Liver (tissue), 9 donors: ENCODE results near the gene GPATCH8. TPM values are rescaled to one million over a fixed set of nuclear protein-coding genes. Genes with fewer than 3 reads are reported as not detected.

Source experiments
- DNase-seq: peaks from one replicate; pipeline ENCODE4 v3.0.0-alpha.2; 2017; ENCODE audit warnings: low spot score
- H3K27ac ChIP-seq, 2 donors: one replicate each; pipeline ENCODE4 v1.7.0; 2013; ENCODE audit warnings: inconsistent platforms in 2 of 2, low read length in 2 of 2, control low read depth in 1 of 2, low read depth in 1 of 2, mild to moderate bottlenecking in 1 of 2
- H3K27me3 ChIP-seq, 4 donors: one replicate each; pipeline versions ENCODE4 v1.6.1 to v1.7.0; 2013; ENCODE audit warnings: low read length in 3 of 4, inconsistent platforms in 1 of 4, mild to moderate bottlenecking in 1 of 4, moderate library complexity in 1 of 4; ENCODE audit not compliant: control insufficient read depth in 4 of 4, insufficient read depth in 4 of 4
- H3K36me3 ChIP-seq, 4 donors: one replicate each; pipeline versions ENCODE4 v1.6.1 to v1.7.0; 2013; ENCODE audit warnings: low read length in 3 of 4, mild to moderate bottlenecking in 3 of 4, low read depth in 1 of 4, moderate library complexity in 1 of 4; ENCODE audit not compliant: control insufficient read depth in 4 of 4, insufficient read depth in 3 of 4
- H3K4me1 ChIP-seq, 4 donors: one replicate each; pipeline versions ENCODE4 v1.6.1 to v1.7.0; 2013; ENCODE audit warnings: low read length in 3 of 4, mild to moderate bottlenecking in 3 of 4, moderate library complexity in 1 of 4; ENCODE audit not compliant: control insufficient read depth in 4 of 4, insufficient read depth in 4 of 4
- H3K4me3 ChIP-seq, 3 donors: one replicate each; pipeline versions ENCODE4 v1.6.1 to v1.7.0; 2013; ENCODE audit warnings: low read length in 3 of 3, control low read depth in 1 of 3, low read depth in 1 of 3, mild to moderate bottlenecking in 1 of 3
- H3K9ac ChIP-seq, 2 donors: one replicate each; pipeline ENCODE4 v1.7.0; 2013; ENCODE audit warnings: low read length in 2 of 2, mild to moderate bottlenecking in 2 of 2, moderate library complexity in 2 of 2, control low read depth in 1 of 2, low read depth in 1 of 2
- H3K9me3 ChIP-seq, 4 donors: one replicate each; pipeline versions ENCODE4 v1.6.1 to v1.7.0; 2013; ENCODE audit warnings: low read length in 3 of 4; ENCODE audit not compliant: control insufficient read depth in 4 of 4
- ATF3 ChIP-seq: IDR thresholded peaks from 2 replicates; pipeline ENCODE4 v1.6.1; 2016; ENCODE audit warnings: antibody characterized with exemption
- CTCF ChIP-seq: fragments of 150-350 bp; IDR thresholded peaks from 2 replicates; pipeline ENCODE4 v1.5.1; 2017; ENCODE audit warnings: improper control_type of control experiment, low read depth, low read length; ENCODE audit not compliant: missing input control
- EGR1 ChIP-seq, 2 donors: IDR thresholded peaks; 2 replicates each; pipeline ENCODE4 v1.6.1; 2016 to 2018; ENCODE audit warnings: antibody characterized with exemption in 2 of 2, low read depth in 2 of 2
- FOXA1 ChIP-seq: IDR thresholded peaks from 2 replicates; pipeline ENCODE4 v1.6.1; 2016; ENCODE audit warnings: antibody characterized with exemption
- FOXA2 ChIP-seq: IDR thresholded peaks from 2 replicates; pipeline ENCODE4 v1.6.1; 2016; ENCODE audit warnings: antibody characterized with exemption
- GABPA ChIP-seq, 2 donors: IDR thresholded peaks in 1 of 2; conservative IDR thresholded peaks in 1 of 2; 2 replicates each; pipeline ENCODE4 v1.6.1; 2016; ENCODE audit warnings: antibody characterized with exemption in 2 of 2, mild to moderate bottlenecking in 1 of 2, moderate library complexity in 1 of 2
- HNF4A ChIP-seq, 2 donors: conservative IDR thresholded peaks; 2 replicates each; pipeline ENCODE4 v1.6.1; 2016; ENCODE audit warnings: antibody characterized with exemption in 2 of 2, mild to moderate bottlenecking in 2 of 2
- HNF4G ChIP-seq: IDR thresholded peaks from 2 replicates; pipeline ENCODE4 v1.6.1; 2016; ENCODE audit warnings: antibody characterized with exemption
- JUND ChIP-seq, 2 donors: IDR thresholded peaks; 2 replicates each; pipeline ENCODE4 v1.6.1; 2016; ENCODE audit warnings: antibody characterized with exemption in 2 of 2
- MAX ChIP-seq: IDR thresholded peaks from 2 replicates; pipeline ENCODE4 v1.6.1; 2016; ENCODE audit warnings: antibody characterized with exemption
- NR2F2 ChIP-seq: IDR thresholded peaks from 2 replicates; pipeline ENCODE4 v1.6.1; 2016; ENCODE audit warnings: antibody characterized with exemption
- RAD21 ChIP-seq, 2 donors: IDR thresholded peaks; 2 replicates each; pipeline ENCODE4 v1.6.1; 2016; ENCODE audit warnings: antibody characterized with exemption in 2 of 2, mild to moderate bottlenecking in 2 of 2
- REST ChIP-seq: IDR thresholded peaks from 2 replicates; pipeline ENCODE4 v1.6.1; 2016; ENCODE audit warnings: antibody characterized with exemption, mild to moderate bottlenecking
- RXRA ChIP-seq, 2 donors: IDR thresholded peaks; 2 replicates each; pipeline ENCODE4 v1.6.1; 2017 to 2018; ENCODE audit warnings: antibody characterized with exemption in 2 of 2, mild to moderate bottlenecking in 1 of 2
- SP1 ChIP-seq: IDR thresholded peaks from 2 replicates; pipeline ENCODE4 v1.6.1; 2018; ENCODE audit warnings: antibody characterized with exemption, mild to moderate bottlenecking
- TAF1 ChIP-seq: conservative IDR thresholded peaks from 2 replicates; pipeline ENCODE4 v1.6.1; 2016; ENCODE audit warnings: antibody characterized with exemption, mild to moderate bottlenecking
- YY1 ChIP-seq: IDR thresholded peaks from 2 replicates; pipeline ENCODE4 v1.6.1; 2016; ENCODE audit warnings: antibody characterized with exemption, mild to moderate bottlenecking
- ZBTB33 ChIP-seq: IDR thresholded peaks from 2 replicates; pipeline ENCODE4 v1.6.1; 2016; ENCODE audit warnings: antibody characterized with exemption
- WGBS: extraction: QIAGEN DNeasy Blood & Tissue Kit; methylation state at CpG from one replicate; pipeline ENCODE4 v1.1.7; 2013; 5-methylcytosine and 5-hydroxymethylcytosine counted together
- polyA plus RNA-seq, 2 donors: library from polyadenylated mRNA; stranded (reverse) in 1 of 2; unstranded in 1 of 2; fragments of 200-250 nt in 1 of 2; fragments of >200 nt in 1 of 2; fragmentation: Nextera tagmentation in 1 of 2; extraction: Ambion mirVana in 1 of 2; gene quantifications; one replicate each; pipeline versions ENCODE4 v1.2.1 to v1.2.3, GENCODE V29; 2013 to 2015
- total RNA-seq, 2 donors: library from RNA; depleted of rRNA; stranded (reverse); fragments of >200 nt; gene quantifications; one replicate each; pipeline ENCODE4 v1.2.3, GENCODE V29; 2014
- donor health status: healthy.
- donor health status: healthy.
- donor health status: healthy.
- donor health status: healthy.
- donor health status: healthy.

The GPATCH8 gene
- total and polyA plus RNA-seq, 4 donors: 4.2 to 21.8 (median 9.9) TPM

GRCh38 chr17:44385287-44386181 is 117.7 kb downstream of the GPATCH8 start:
- DNase-seq: peak; percentile 90
- TF ChIP-seq RXRA (IDR thresholded peaks at IDR 0.05) (no peak), ATF3 (no peak)
- Histone ChIP-seq H3K9ac (no peak overlapping the region), H3K27ac (no peak overlapping the region), H3K27me3 (no peaks in the 10 kb centered on the region), H3K4me3 (peak overlapping the region; percentile 29 to 43 (median 33)), H3K36me3 (no peaks in the 10 kb centered on the region), H3K4me1 (peaks cover 5 to 11% (median 7%) of the 10 kb centered on the region in 4 donors), H3K9me3 (no peaks in the 10 kb centered on the region)
- 6% methylated on average over 68 of the region's 68 CpGs for WGBS

GRCh38 chr17:44384823-44385286 is 118.4 kb downstream of the GPATCH8 start:
- no peak for DNase-seq
- TF ChIP-seq NR2F2 (no peak), TAF1 (no peak), REST (no peak), ATF3 (no peak), FOXA1 (no peak), CTCF (no peak), HNF4G (no peak), GABPA (IDR thresholded peaks at IDR 0.05 in 1 of 2, conservative IDR thresholded peaks at IDR 0.05 in 1 of 2) (no peak), EGR1 (IDR thresholded peaks at IDR 0.05; ENCODE audit: low read depth in 2 of 2) (no peak), YY1 (no peak), JUND (IDR thresholded peaks at IDR 0.05) (no peak), MAX (no peak), FOXA2 (no peak), RAD21 (IDR thresholded peaks at IDR 0.05) (no peak), SP1 (no peak), ZBTB33 (no peak), HNF4A (conservative IDR thresholded peaks at IDR 0.05) (no peak), RXRA (IDR thresholded peaks at IDR 0.05) (no peak)
- Histone ChIP-seq H3K4me1 (peaks cover 5 to 11% (median 7%) of the 10 kb centered on the region in 4 donors), H3K4me3 (peak overlapping the region; percentile 29 to 43 (median 33)), H3K9me3 (no peaks in the 10 kb centered on the region), H3K27me3 (no peaks in the 10 kb centered on the region), H3K9ac (no peak overlapping the region), H3K27ac (no peak overlapping the region), H3K36me3 (no peaks in the 10 kb centered on the region)
- 6% methylated on average over 26 of the region's 26 CpGs for WGBS
